ENCODE measurements around the gene ARHGAP15.

GRCh38 chr2:143525402-143525860 lies 396.2 kb downstream of the ARHGAP15 start:
- TF ChIP-seq EZH2 (IDR thresholded peaks at IDR 0.05; ENCODE audit: low read depth, unreplicated experiment) (no peak), CTCF (conservative IDR thresholded peaks at IDR 0.05; ENCODE audit: low read depth in 2 of 2) (no peak), EZH2phosphoT487 (IDR thresholded peaks at IDR 0.05; ENCODE audit: unreplicated experiment) (no peak), POLR2AphosphoS5 (IDR thresholded peaks at IDR 0.05; ENCODE audit: low read depth) (no peak), REST (IDR thresholded peaks at IDR 0.05; ENCODE audit: unreplicated experiment) (no peak)

All from GM23338 (cell line).